ENCODE results near the gene ZNF616.
A peak's percentile ranks its signal among the peaks of the same experiment; 100 is the strongest.

Gene ZNF616

DNA sequence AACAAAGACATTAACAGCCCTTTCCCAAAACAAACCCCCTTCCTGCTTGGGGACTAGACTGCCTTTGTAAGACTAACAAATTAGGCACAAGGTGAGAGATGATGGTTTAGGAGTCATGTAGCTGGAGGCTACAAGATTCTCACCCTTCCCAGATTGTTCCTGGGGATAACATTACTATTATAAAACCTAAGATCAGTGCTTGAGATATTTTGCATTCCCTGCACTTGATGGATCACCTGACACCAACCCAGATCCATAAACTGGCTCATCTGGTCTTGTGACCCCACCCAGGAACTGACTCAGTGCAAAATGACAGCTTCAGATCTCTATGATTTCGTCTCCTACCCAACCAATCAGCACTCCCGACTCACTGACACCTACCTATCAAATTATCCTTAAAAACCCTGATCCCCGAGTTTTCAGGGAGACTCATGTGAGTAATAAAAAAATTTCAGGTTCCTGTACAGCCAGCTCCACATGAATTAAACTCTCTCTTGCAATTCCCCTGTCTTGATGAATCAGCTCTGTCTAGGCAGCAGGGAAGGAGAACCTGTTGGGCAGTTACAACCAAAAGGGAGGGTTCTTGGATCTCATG, 2.4 kb upstream of the ZNF616 start:
- Histone ChIP-seq H3K27ac (no peak overlapping the region), H3K27me3 (replicated peaks) (no peaks in the 10 kb centered on the region), H3K4me3 (ENCODE audit: low read depth, low read length) (no peak overlapping the region), H3K36me3 (replicated peaks) (no peaks in the 10 kb centered on the region)
- TF ChIP-seq, protein P1, sequence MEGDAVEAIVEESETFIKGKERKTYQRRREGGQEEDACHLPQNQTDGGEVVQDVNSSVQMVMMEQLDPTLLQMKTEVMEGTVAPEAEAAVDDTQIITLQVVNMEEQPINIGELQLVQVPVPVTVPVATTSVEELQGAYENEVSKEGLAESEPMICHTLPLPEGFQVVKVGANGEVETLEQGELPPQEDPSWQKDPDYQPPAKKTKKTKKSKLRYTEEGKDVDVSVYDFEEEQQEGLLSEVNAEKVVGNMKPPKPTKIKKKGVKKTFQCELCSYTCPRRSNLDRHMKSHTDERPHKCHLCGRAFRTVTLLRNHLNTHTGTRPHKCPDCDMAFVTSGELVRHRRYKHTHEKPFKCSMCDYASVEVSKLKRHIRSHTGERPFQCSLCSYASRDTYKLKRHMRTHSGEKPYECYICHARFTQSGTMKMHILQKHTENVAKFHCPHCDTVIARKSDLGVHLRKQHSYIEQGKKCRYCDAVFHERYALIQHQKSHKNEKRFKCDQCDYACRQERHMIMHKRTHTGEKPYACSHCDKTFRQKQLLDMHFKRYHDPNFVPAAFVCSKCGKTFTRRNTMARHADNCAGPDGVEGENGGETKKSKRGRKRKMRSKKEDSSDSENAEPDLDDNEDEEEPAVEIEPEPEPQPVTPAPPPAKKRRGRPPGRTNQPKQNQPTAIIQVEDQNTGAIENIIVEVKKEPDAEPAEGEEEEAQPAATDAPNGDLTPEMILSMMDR (IDR thresholded peaks at IDR 0.05; ENCODE audit: low read depth, low read length, missing control alignments): no peak
- in situ Hi-C loops (cut with HindIII; ENCODE audit: low pct_ligation_motif_present, low sequenced_read_pairs): no loop called here
- no peak for DNase-seq

DNA sequence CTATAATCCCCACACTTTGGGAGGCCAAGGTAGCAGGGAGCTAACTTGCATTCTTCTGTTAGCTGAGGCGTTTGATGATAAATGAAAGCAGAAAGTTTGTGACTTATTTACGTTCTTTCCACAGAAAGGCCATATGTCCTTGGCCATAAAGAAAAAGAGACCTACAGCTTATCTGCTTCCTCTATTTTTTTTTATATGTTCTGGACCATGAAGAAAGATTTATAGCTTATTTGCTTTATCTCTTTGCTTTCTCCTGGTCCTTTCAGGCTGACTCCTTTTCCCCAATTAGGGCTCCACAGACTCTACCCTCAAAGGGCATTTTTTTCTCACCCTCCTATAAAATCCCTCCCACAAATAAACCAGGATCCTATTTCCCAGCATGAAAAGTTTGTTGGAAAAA, 1.5 kb upstream of the ZNF616 start:
- in situ Hi-C loops (cut with HindIII; ENCODE audit: low pct_ligation_motif_present, low sequenced_read_pairs): no loop called here
- H3K36me3 ChIP-seq (replicated peaks): no peaks in the 10 kb centered on the region
- no peak for DNase-seq
- H3K4me3 ChIP-seq (ENCODE audit: low read depth, low read length): no peak overlapping the region
- TF ChIP-seq, protein P1 (IDR thresholded peaks at IDR 0.05; ENCODE audit: low read depth, low read length, missing control alignments): no peak
- H3K27ac ChIP-seq: no peak overlapping the region
- H3K27me3 ChIP-seq (replicated peaks): no peaks in the 10 kb centered on the region

DNA sequence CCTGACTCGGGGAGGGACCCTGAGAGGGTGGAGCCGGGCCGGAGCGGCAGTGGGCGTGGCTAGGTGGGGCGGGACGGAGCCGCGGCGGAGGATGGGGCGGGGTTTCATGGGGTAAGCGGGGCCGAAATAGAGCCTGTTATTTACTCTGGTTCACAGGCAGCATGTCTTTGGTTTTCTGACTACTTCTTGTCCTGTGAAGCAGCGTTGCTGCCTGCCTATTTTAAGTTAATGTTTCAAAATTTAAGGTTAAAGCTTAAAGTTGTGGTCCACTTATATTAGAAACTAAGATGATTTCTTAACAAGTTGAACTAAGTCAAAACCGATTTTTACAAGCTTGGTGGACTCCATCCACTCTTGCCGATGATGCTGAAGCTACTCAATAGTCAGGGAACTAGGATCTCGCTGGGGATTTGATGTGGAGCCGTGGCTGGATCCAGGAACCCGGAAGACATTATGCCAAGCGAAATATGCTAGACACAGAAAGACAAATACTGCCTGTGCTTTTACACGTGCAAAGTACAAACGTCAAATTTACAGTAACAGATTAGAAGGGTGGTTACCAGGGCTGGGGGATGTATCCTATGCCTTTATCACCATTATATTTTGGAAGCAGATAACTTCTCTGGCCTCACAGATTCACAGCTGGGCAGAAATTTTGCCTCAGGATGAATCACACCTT, 433 bp upstream of the ZNF616 start:
- no peak for DNase-seq
- Histone ChIP-seq H3K27ac (no peak overlapping the region), H3K36me3 (replicated peaks) (no peaks in the 10 kb centered on the region), H3K4me3 (ENCODE audit: low read depth, low read length) (peak overlapping the region; percentile 68), H3K27me3 (replicated peaks) (no peaks in the 10 kb centered on the region)
- in situ Hi-C loops (cut with HindIII; ENCODE audit: low pct_ligation_motif_present, low sequenced_read_pairs): no loop called here
- TF ChIP-seq, protein P1 (IDR thresholded peaks at IDR 0.05; ENCODE audit: low read depth, low read length, missing control alignments): no peak

DNA sequence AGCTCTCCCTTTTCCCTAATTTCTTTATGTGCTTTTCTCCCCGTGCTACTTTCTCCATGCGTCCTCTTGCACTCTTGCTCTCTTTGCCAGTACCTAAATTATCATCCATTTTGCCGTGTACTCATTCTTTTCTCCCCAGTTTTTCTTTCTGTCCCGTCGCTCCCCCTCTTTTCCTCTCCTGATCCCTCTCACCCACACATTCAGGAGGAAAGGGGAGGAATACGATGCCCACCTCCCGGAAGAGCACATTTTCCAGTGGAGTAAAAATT, 821 bp downstream of the ZNF616 start:
- no peak for DNase-seq
- H3K4me3 ChIP-seq (ENCODE audit: low read depth, low read length): peak overlapping the region; percentile 68
- H3K27me3 ChIP-seq (replicated peaks): no peaks in the 10 kb centered on the region
- TF ChIP-seq, protein P1 (IDR thresholded peaks at IDR 0.05; ENCODE audit: low read depth, low read length, missing control alignments): no peak
- no peaks in the 10 kb centered on the region for H3K36me3 ChIP-seq (replicated peaks)
- peak overlapping the region; percentile 74 for H3K27ac ChIP-seq
- in situ Hi-C loops (cut with HindIII; ENCODE audit: low pct_ligation_motif_present, low sequenced_read_pairs): no loop called here

DNA sequence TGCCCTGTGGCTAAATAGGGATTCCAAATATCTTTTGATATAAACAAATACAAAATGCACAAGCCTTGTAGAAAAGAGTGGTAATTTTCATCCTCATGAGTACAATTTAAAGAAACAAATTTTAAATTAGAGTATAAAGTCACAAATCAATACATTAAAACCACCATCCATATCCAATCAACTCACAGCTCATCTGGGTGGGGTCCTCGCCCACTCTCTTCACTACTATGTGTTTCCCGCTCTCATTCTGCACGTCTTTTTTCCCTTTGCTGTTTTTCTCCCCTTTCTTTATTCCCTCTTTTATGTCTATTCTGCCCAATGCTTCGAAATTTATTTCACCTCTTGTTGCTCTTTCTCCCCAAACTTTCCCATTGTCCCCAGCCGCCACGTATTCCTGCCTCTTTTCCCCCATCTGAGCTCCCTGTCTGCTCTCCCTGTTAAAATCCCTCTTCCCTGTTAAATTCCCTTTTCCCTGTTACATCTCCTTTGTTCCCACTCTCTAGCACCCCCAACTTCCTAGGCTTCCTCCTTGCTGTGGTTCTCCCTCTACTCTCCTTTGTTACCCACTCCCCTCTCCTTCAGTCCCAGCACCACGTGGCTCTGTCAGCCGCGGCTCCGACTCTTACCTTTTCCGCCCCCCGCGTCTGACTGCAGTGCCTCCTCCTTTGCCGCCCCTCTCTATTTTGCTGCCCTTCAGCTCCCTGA, 1.3 kb downstream of the ZNF616 start:
- in situ Hi-C loops (cut with HindIII; ENCODE audit: low pct_ligation_motif_present, low sequenced_read_pairs): no loop called here
- TF ChIP-seq, protein P1 (IDR thresholded peaks at IDR 0.05; ENCODE audit: low read depth, low read length, missing control alignments): no peak
- H3K27me3 ChIP-seq (replicated peaks): no peaks in the 10 kb centered on the region
- DNase-seq: peak; percentile 12
- H3K27ac ChIP-seq: peak overlapping the region; percentile 74
- no peaks in the 10 kb centered on the region for H3K36me3 ChIP-seq (replicated peaks)
- H3K4me3 ChIP-seq (ENCODE audit: low read depth, low read length): peak overlapping the region; percentile 68
